CD4-positive, alpha-beta T cell treated with Interleukin-4 for 4 hours (primary cell): ENCODE results near the gene RAB3IP.
"Not testable (repeated sequence)": the region's sequence is repeated elsewhere in the genome, so short reads cannot be mapped to it uniquely, and the experiment has no call there.

Experiments used
- DNase-seq: peaks from one replicate; pipeline ENCODE4 v3.0.0-alpha.2; 2020

RAB3IP gene

DNA sequence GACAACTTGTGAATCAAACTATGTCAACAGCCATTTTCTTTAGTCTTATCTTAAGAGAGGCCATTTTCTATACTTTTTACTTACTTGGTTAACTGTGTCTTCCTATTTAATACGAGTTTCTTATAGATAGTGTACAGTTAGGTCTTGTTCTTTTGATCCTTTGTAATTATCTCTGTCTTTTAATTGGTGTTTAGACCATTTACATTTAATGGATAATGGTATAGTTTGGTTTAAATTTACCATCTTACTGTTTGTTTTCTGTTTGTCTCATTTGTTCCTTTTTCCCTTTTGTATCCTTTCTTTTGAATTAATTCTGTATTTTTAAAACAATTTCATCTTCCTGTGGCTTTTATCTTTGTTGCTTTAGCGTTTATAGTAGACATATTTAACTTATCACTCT, 19.4 kb downstream of the RAB3IP start:
- DNase-seq, result no peak

DNA sequence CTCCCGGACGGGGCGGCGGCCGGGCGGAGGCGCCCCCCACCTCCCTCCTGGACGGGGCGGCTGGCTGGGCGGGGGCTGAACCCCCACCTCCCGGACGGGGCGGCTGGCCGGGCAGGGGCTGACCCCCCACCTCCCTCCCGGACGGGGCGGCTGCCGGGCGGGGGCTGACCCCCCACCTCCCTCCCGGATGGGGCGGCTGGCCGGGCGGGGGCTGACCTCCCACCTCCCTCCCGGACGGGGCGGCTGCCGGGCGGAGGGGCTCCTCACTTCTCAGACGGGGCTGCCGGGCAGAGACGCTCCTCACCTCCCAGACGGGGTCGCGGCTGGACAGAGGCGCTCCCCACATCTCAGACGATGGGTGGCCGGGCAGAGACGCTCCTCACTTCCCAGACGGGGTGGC, 20.9 kb downstream of the RAB3IP start:
- not testable (repeated sequence) for DNase-seq

DNA sequence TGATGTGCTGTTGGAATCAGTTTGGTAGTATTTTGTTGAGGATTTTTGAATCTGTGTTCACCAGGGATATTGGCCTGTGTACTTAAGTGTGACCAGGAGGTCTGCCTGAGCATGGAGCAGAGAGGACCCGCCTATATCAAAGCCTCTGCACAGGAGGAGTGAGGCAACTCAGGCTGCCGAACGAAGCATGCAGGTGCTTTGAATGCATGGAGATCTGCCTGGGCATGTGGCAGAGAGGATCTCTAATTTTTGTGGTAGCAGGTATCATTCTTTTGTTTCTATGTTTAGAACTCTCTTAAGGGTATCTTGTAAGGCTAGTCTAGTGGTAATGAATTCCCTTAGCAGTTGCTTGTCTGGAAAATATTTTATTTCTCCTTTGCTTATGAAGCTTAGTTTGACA, 26.9 kb downstream of the RAB3IP start:
- no peak for DNase-seq

DNA sequence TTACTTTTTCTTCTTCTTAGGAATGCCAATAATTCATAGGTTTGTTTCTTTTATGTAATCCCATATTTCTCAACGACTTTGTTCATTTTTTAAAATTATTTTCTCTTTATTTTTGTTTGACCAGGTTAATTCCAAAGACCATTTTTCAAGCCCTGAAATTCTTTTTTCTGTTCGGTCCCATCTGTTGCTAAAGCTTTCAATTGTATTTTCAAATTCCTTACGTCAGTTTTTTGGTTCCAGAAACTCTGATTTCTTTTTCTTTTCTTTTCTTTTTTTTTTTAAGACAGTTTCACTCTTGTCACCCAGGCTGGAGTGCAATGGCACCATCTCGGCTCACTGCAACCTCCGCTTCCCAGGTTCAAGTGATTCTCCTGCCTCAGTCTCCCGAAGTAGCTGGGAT, 27.6 kb downstream of the RAB3IP start:
- DNase-seq, result no peak

DNA sequence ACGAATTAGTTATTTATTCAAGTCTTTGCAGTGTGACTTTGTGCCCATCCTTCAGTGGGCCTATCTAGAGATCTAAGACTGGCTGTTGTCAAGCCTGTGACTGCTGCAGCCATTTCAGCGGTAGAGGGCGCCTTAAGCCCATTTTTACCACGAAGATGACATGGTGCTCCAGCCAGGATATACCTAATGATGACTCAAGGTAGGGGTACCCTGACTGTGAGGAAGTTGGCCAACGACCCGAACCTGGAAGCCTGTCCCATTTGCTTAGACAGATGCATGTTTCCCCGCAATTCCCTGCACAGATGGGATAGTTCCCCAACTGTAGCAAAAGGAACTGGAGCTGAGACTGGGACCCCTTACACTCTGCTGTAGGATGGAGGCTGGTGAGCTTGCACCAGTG, 41.3 kb downstream of the RAB3IP start:
- DNase-seq, result no peak

DNA sequence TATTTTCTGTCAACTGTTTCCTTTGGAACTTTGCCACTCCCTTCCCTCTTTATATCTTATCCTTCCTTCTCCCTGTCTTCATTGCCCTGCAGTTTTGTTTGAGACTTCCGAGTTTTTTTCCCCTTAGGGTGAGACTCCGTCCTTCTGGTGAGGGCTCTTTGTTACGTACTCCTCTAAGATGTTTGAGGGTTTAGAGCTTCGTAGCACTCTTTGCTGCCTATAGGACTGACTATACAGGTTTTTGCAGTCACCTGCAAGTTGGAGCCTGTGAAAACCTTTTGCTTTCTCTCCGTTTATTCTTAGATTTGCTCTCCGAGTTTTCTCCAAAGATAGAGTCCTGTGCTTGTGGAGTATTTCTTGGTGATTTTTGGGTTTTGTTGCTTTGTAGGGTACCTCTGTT, 44.7 kb downstream of the RAB3IP start:
- no peak for DNase-seq

DNA sequence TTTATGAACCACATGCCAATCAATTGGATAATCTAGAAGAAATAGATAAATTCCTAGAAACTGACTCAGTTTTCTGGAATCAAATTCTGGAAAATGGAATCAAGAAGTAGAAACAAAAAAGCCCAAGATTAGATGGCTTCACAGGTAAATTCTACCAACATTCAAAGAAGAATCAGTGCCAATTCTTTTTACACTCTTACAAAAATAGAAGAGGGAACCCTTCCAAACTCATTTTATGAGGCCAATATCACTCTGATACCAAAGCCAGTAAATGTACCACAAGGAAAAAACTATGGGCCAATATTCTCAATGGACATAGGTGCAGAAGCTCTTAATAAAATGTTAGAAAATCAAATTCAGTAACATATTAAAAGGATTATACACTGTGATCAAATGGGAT, 50.7 kb downstream of the RAB3IP start:
- DNase-seq, result no peak

DNA sequence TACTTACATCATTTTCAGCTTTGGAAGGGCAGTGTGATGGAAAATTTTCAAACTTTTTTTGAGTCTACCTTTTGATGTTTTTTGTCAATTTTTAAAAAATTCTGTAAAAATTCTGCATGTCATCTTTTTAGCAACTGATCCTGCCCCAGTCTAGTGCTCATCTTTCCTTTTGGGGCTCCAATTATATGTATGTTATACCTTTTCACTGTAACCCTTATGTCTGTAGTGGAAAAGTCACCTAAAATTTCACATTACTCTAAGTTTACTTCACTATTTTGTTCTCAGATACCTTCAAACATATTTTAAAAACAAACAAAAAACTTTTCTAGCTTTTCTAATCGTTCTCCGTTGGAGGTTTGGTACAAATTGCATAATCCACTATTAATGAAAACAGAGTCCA, 53.9 kb downstream of the RAB3IP start:
- no peak for DNase-seq

DNA sequence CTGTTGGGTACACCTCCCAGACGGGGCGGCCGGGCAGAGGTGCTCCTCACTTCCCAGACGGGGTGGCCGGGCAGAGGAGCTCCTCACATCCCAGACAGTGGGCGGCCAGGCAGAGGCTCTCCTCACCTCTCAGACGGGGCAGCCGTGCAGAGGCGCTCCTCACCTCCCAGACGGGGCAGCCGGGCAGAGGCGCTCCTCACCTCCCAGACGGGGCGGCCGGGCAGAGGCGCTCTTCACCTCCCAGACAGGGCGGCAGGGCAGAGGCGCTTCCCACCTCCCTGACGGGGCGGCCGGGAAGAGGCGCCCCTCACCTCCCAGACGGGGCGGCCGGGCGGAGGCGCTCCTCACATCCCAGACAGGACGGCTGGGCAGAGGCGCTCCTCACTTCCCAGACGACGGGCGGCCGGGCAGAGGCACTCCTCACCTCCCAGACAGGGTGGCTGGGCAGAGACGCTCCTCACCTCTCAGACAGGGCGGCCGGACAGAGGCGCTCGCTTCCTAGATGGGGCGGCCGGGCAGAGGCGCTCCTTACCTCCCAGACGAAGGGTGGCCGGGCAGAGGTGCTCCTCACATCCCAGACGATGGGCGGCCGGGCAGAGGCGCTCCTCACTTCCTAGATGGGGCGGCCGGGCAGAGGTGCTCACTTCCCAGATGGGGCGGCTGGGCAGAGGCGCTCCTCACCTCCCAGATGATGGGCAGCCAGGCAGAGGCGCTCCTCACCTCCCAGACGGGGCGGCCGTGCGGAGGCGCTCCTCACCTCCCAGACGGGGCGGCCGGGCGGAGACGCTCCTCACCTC, 68.6 kb downstream of the RAB3IP start:
- DNase-seq, result not testable (repeated sequence)

DNA sequence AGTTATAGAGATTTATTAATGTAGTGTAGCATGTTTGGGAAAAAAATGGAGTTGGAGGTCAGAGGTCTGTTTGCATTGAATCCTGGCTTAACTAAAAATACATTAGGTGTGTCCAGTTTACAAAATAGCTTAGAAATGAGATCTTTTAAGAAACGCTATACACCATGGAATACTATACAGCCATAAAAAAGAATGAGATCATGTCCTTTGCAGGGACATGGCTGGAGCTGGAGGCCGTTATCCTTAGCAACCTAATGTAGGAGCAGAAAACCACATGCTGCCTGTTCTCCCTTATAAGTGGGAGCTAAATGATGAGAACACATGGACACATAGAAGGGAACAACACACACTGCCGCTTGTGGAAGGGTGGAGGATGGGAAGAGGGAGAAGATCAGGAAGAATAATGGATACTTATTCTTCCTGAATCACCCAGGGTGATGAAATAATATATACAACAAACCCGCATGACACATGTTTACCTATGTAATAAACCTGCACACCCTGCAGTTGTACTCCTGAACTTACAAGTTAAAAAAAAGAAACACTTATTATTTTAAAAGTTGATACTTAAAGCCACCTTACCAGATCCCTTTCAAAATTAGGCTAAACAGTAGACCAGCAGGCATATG, 72.3 kb downstream of the RAB3IP start:
- no peak for DNase-seq

DNA sequence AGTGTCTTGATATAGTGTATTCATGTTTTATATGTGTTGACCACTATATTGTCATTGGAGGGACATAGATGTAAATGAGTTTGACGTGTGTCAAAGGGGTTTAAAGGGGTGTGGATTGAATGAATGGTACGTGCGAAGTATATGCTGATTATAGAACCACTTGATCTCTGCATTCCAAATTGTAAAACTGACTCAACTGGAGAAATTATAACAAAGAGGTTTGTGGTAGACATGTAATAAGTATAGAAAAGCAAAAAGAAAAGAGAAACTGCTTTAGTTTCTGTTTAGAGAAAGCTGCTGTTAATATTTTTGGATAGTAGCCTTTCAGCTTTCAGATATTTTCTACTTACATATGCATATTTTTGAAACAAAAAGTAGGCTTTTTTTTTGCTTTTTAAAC, 77.4 kb downstream of the RAB3IP start:
- DNase-seq, result no peak

DNA sequence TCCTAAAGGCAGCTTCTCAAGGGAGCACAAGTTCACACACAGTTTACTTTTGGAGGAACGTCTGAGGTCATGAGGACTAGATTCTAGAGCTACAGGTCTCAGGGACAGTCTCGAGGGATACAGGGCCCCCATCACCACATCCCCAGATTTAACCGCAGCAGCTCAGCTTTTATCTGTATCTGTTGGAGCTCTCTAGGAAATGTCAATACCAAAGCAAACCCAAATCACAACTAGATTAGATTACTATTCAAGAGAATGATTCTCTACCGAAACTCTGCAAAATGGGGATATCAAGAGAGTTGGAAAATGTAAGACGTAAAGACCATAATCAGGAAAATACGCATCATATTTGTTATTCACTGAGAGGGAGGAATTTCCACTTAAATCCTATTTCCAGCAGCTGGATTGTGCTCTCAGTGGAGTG, 82.4 kb downstream of the RAB3IP start:
- no peak for DNase-seq

DNA sequence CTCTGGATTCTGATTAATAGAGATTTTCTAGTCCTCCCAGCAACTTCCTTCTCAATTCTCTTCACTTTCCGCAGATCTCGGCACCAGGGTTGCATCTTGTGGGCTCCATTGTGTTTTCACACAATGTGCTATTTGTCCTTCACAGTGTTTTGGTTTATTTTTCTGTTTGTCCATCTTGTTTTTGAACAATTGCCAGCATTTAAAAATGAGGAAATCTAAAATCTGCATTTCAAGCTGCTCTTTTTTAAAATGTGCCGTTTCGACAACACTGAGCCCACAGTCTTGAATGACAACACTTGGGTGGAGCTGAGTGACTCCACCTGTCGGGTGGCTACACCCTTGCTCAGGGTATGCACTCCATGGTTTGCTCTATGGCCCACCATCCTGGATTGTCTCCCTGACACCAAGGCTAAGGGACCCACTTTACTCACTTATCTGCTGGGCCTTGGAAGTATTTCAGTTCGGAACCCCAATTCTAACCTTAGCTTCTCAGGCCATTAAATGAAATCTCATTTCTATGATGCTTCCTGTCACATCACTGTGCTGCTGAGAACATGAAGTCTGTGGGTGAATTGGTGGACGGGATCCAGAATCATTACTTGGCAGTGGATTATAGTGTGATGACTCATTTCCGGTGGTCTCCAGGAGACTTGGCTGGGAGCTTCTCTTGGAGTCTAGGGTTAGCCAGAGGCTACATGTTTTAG, 82.9 kb downstream of the RAB3IP start:
- no peak for DNase-seq

DNA sequence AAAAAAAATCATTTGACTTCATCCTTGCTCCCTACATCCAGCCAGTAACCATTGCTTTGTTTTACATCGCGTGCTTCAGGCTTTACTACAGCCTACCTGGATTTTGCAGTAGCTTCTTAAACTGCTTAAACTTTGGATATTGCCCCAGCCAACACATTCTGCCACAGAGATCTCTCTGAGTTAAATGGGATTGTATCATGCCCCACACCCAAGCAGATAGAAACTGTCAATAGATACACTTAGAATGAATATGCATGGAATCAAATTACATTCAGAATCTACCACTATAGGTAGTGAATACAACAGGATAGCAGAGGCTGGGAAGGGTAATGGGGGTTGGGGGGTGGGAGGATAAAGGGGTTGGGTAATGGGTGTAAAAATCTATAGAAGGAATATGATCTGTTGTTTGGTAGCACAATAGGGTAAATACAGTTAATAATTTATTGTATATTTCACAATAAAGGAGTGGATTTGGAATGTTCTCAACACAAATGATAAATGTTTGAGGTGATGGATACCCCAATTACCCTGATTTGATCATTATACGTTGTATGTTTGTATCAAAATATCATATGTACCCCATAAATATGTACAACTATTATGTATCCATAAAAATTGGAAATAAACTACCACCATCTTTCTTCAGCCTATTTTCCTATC, 83.7 kb downstream of the RAB3IP start:
- DNase-seq, result no peak

DNA sequence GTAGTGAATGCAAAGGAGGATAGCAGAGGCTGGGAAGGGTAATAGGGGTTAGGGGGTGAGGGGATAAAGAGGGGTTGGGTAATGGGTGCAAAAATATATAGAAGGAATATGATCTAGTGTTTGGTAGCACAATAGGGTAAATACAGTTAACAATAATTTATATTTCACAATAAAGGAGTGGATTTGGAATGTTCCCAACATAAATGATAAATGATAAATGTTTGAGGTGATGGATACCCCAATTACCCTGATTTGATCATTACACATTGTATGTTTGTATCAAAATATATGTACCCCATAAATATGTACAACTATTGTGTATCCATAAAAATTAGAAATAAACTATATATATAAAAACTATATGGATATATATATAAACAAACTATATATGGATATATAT, 85.4 kb downstream of the RAB3IP start:
- no peak for DNase-seq

DNA sequence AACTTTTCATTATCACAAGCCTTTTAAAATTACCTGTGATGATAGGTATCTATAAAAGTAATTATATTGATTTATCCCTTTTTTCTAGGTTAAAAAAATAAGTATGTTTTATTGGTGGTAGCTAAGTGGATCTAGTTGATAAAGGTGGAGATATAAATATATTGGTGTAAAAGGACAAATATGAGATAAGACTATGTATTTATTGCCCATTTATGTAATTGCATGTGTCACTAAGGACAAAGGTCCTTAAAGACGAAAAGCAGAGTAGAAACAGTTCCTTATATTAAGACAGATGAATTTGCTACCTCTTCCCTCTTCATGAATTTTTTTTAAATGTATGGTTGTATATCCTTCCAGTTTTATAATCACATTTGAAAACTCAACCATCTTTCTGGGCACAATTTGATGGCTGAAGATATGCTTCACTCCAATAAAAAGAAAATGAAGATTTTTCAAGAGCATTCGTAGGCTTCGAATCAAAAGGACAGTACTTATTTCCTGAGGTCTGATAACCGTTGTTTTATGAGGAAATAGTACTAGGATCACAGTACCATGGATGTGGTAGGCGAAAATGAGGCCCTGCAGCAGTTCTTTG, 86.4 kb downstream of the RAB3IP start, which contains the start of gene MYRFL:
Gene MYRFL, plus strand, starts transcription at position 262 of the 595 bp plus-strand sequence. Its CDS starts 291 bp downstream, at position 553.
- no peak for DNase-seq

DNA sequence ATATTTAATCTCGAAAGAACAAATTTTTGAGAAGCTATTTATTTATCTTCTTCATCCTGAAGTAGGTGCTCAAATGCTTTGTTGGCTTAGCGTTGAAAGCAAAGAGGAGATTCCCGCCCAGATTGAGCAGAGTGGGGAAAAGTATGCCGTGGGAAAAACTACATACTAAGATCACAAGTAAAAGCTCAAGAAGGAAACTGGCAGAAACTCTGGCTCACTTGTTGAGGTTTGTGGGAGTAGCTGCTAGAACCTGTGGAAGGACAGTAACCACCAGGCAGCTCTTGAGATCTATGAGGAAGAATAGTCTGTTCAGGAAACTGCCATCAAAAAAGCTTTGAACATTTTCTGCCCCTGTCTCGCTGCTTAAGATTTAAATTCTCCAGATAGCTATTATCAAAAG, 90.2 kb downstream of the RAB3IP start:
- no peak for DNase-seq

DNA sequence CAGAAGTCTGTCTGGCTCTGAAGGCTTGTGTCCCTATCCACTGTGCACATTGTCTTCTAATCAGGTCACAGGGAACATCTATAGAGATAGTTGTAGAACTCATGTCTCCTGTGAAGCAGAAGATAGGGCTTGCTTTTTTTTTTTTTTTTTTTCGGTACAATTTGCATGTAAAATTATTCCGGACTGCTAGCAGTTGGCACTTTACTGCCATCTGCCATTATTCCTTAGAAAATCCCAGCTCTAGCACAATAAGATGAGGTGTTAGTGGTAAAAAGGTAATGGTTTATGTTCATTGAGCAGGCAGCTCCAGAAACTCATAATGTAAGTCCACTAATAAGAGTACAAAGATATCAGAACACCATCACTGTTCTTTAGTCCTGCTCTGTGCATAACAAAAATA, 95.0 kb downstream of the RAB3IP start:
- no peak for DNase-seq

DNA sequence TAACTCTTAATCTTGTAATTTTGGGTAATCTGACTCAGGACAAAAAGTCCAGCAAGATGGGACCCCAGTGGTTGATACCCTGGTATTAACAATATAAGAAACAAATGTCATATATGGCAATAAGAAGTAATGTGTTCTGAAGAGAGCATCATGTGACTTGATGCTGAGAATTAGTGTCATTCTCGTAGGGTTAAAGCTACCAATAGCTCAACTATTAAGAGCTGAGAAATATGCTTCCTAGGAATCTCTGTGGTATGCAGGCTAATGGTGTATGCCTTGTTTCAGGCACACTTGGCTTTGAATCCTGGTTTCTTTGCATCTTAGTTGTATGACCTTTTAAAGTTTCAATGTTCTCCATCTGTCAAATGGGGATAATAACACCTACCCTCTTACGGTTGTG, 95.5 kb downstream of the RAB3IP start:
- no peak for DNase-seq

DNA sequence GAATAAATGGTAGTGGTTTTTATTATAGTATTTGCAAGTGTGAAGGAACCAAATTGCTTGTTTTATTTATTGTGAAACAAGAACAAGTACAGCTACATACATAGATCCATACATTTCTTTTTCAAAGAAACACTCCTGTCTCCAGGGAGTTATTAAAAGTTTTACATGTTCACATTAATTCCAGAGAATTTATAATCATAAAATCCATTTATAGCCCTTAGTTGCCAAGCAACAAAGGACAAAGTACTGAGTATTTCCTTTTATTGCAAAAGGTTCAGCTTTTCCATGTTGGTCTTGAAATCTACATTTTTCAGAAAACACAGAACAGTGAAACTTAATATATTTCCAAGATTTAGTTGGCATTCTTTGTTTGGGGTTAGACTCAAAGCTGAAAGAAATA, 95.9 kb downstream of the RAB3IP start:
- DNase-seq, result no peak

DNA sequence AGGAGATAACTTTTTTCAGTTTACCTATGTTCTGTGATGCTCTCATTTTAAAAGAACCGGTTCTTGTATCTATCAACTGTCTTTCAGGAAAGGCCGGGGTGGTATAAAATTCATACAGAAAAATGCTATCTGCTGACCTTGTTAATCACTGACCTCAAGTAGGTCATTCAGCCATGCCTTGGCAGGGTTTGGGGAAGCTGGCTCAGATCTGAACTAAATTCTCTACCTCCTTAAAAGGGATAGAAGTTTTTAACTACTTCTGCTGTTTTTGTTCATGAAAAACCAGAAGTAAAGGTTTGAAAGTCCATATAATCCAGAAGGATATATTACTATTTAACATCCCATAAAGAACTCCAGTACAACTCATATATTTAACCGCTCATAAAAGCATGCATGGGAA, 96.4 kb downstream of the RAB3IP start:
- DNase-seq, result no peak

DNA sequence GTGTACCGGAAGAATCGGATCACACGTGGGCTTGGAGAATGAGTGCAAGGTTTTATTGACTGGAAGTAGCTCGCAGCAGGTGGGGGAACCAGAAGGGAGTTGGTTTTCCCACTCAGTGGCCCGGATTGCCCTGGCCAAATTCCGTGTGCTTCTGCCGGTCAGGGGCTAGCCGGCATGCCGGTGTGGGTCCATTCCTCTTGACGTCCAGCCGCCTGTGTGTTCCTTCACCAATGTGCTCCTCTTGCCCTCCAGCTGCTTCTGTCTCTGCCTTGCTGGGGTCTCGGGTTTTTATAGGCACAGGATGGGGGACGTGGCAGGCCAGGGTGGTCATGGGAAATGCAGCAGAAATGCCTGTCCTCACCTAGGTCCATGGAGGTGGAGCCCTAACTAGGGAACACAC, 97.4 kb downstream of the RAB3IP start:
- no peak for DNase-seq

DNA sequence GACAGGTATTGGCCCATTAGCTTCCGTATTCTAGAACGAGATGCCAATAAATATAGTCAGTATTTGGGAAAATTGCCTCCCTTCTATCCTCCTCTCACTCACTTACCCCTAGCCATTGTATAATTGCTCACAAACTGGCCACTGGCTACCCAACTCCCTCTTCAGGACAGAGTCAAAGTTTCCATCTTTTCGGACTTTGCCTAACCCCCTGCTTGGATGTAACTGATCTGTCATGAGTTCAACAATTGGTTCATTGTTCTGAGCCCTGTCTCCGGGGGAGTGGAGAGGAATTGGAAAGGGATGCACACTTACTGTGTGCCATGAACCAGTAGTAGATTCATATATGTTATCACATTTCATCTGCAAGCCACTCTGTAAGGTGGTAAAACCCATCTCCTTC, 98.5 kb downstream of the RAB3IP start:
- DNase-seq, result no peak
